H1 (cell line): ENCODE data around the gene PGGHG. TPM values are rescaled to one million over a fixed set of nuclear protein-coding genes. Genes with fewer than 3 reads are reported as not detected.

Source experiments
- CTCF ChIA-PET: fragments of 300-600 bp; sonication (Branson Sonifier 250); formaldehyde crosslinking; loops from one replicate; lab custom pipeline; 2021; ENCODE audit not compliant: partially characterized antibody; lab: Charles Lee
- POLR2A ChIA-PET: fragments of 300-600 bp; sonication (Branson Sonifier 250); formaldehyde crosslinking; loops from one replicate; lab custom pipeline; 2021; ENCODE audit warnings: inconsistent platforms; ENCODE audit not compliant: partially characterized antibody; lab: Charles Lee
- DNase-seq, 2 experiments: peaks; one replicate each; pipeline versions ENCODE4 v3.0.0 to v3.0.0-alpha.2; 2010 to 2022; ENCODE audit warnings: low spot score in 2 of 2, low read depth in 1 of 2, mixed read lengths in 1 of 2
- FAIRE-seq: peaks from 2 replicates; lab custom pipeline; 2011; peaks lifted over from hg19 to GRCh38; lab: Jason Lieb, UNC
- H2AFZ ChIP-seq: 2 replicates; pipeline ENCODE4 v1.8.1; 2012; ENCODE audit warnings: low read length, inconsistent platforms
- H2AK5ac ChIP-seq: 2 replicates; pipeline ENCODE4 v1.6.1; 2013; ENCODE audit warnings: low read depth, low read length
- H2BK120ac ChIP-seq: replicated peaks from 2 replicates; pipeline ENCODE3; 2013; ENCODE audit warnings: low read depth, low read length, inconsistent platforms
- H2BK12ac ChIP-seq: 2 replicates; pipeline ENCODE4 v1.6.1; 2013; ENCODE audit warnings: low read depth, low read length
- H2BK15ac ChIP-seq: 2 replicates; pipeline ENCODE4 v1.6.1; 2013; ENCODE audit warnings: low read length
- H2BK20ac ChIP-seq: 2 replicates; pipeline ENCODE4 v1.6.1; 2013; ENCODE audit warnings: low read length
- H2BK5ac ChIP-seq: 2 replicates; pipeline ENCODE4 v1.6.1; 2013; ENCODE audit warnings: low read depth, low read length
- H3K14ac ChIP-seq: 2 replicates; pipeline ENCODE4 v1.6.1; 2013; ENCODE audit warnings: inconsistent platforms; ENCODE audit not compliant: insufficient read length
- H3K18ac ChIP-seq: 2 replicates; pipeline ENCODE4 v1.6.1; 2013; ENCODE audit warnings: low read length; ENCODE audit errors: extremely low read depth
- H3K23ac ChIP-seq: 2 replicates; pipeline ENCODE4 v1.6.1; 2013; ENCODE audit warnings: inconsistent platforms; ENCODE audit not compliant: insufficient read length
- H3K23me2 ChIP-seq: 2 replicates; pipeline ENCODE4 v1.6.1; 2013; ENCODE audit warnings: low read depth, low read length
- H3K27ac ChIP-seq: 2 replicates; pipeline ENCODE4 v1.6.1; 2011; ENCODE audit warnings: low read depth, low read length, inconsistent platforms
- H3K27me3 ChIP-seq, 4 experiments: replicated peaks in 1 of 4; 1 replicate in 1 of 4; 2 replicates in 3 of 4; pipeline versions ENCODE4 v1.6.1 to v1.8.1; 2011 to 2013; ENCODE audit warnings: low read length in 3 of 4, mild to moderate bottlenecking in 3 of 4, inconsistent platforms in 2 of 4, mixed read lengths in 2 of 4, moderate library complexity in 1 of 4; ENCODE audit not compliant: control insufficient read depth in 3 of 4, insufficient read depth in 3 of 4; ENCODE audit errors: extremely low read depth in 1 of 4
- H3K36me3 ChIP-seq, 4 experiments: 2 replicates each; pipeline versions ENCODE4 v1.6.1 to v1.8.1; 2011 to 2013; ENCODE audit warnings: mild to moderate bottlenecking in 4 of 4, low read length in 3 of 4, moderate library complexity in 2 of 4, control low read depth in 1 of 4, inconsistent platforms in 1 of 4; ENCODE audit not compliant: insufficient read depth in 4 of 4, control insufficient read depth in 2 of 4
- H3K4ac ChIP-seq: replicated peaks from 2 replicates; pipeline ENCODE3; 2013; ENCODE audit warnings: low read length, low read depth, mixed read lengths, inconsistent platforms; ENCODE audit not compliant: insufficient read length
- H3K4me1 ChIP-seq, 4 experiments: replicated peaks in 1 of 4; 1 replicate in 1 of 4; 2 replicates in 3 of 4; pipeline versions ENCODE4 v1.6.1 to v1.8.1; 2011 to 2013; ENCODE audit warnings: low read length in 3 of 4, inconsistent platforms in 2 of 4, mixed read lengths in 1 of 4; ENCODE audit not compliant: insufficient read depth in 4 of 4, control insufficient read depth in 3 of 4
- H3K4me2 ChIP-seq, 2 experiments: 2 replicates each; pipeline versions ENCODE4 v1.6.1 to v1.8.1; 2011 to 2013; ENCODE audit warnings: low read depth in 2 of 2, low read length in 2 of 2, control low read depth in 1 of 2, inconsistent platforms in 1 of 2, mild to moderate bottlenecking in 1 of 2; ENCODE audit not compliant: insufficient read depth in 1 of 2
- H3K4me3 ChIP-seq, 4 experiments: fragments of 200-600, 300-600 bp in 1 of 4; sonication (generic), shearing (Covaris generic), sonication (Bioruptor Twin) in 1 of 4; 2 replicates each; pipeline versions ENCODE4 v1.5.1 to v1.8.1; 2011 to 2016; ENCODE audit warnings: low read length in 4 of 4, low read depth in 3 of 4, control low read depth in 2 of 4, inconsistent platforms in 2 of 4, mild to moderate bottlenecking in 2 of 4, mixed read lengths in 1 of 4, moderate library complexity in 1 of 4; ENCODE audit not compliant: insufficient read depth in 2 of 4; ENCODE audit errors: extremely low read depth in 1 of 4
- H3K56ac ChIP-seq: replicated peaks from 2 replicates; pipeline ENCODE3; 2013; ENCODE audit warnings: low read depth, mild to moderate bottlenecking, mixed read lengths, low read length, inconsistent platforms; ENCODE audit not compliant: insufficient read length
- H3K79me1 ChIP-seq: 2 replicates; pipeline ENCODE4 v1.6.1; 2013; ENCODE audit warnings: low read depth, low read length, control low read depth
- H3K79me2 ChIP-seq, 2 experiments: 2 replicates each; pipeline versions ENCODE4 v1.6.1 to v1.8.1; 2012 to 2013; ENCODE audit warnings: low read length in 2 of 2, mild to moderate bottlenecking in 2 of 2, inconsistent platforms in 1 of 2; ENCODE audit not compliant: insufficient read depth in 2 of 2, control insufficient read depth in 1 of 2
- H3K9ac ChIP-seq, 4 experiments: replicated peaks in 1 of 4; 1 replicate in 1 of 4; 2 replicates in 3 of 4; pipeline versions ENCODE4 v1.6.1 to v1.8.1; 2011 to 2013; ENCODE audit warnings: low read depth in 3 of 4, low read length in 3 of 4, control low read depth in 2 of 4, mild to moderate bottlenecking in 2 of 4, moderate library complexity in 2 of 4, inconsistent platforms in 1 of 4; ENCODE audit errors: extremely low read depth in 1 of 4
- H3K9me3 ChIP-seq, 2 experiments: 2 replicates each; pipeline versions ENCODE4 v1.6.1 to v1.8.1; 2012 to 2013; ENCODE audit warnings: mild to moderate bottlenecking in 2 of 2, moderate library complexity in 2 of 2, control low read depth in 1 of 2, inconsistent platforms in 1 of 2, low read depth in 1 of 2, low read length in 1 of 2, mixed read lengths in 1 of 2; ENCODE audit not compliant: insufficient read depth in 2 of 2
- H4K20me1 ChIP-seq, 2 experiments: replicated peaks in 1 of 2; 2 replicates each; pipeline versions ENCODE3 to v1.8.1; 2011 to 2013; ENCODE audit warnings: inconsistent platforms in 2 of 2, low read length in 2 of 2, mild to moderate bottlenecking in 1 of 2; ENCODE audit not compliant: insufficient read depth in 2 of 2, control insufficient read depth in 1 of 2
- H4K5ac ChIP-seq: 2 replicates; pipeline ENCODE4 v1.6.1; 2013; ENCODE audit warnings: low read length, low read depth, mixed read lengths, inconsistent platforms; ENCODE audit not compliant: insufficient read length
- H4K8ac ChIP-seq: 2 replicates; pipeline ENCODE4 v1.8.0; 2013; ENCODE audit warnings: mild to moderate bottlenecking, moderate library complexity, low read length, inconsistent platforms; ENCODE audit not compliant: insufficient read depth; ENCODE audit errors: extremely low read depth
- H4K91ac ChIP-seq: replicated peaks from 2 replicates; pipeline ENCODE3; 2013; ENCODE audit warnings: low read length, mixed read lengths, inconsistent platforms; ENCODE audit not compliant: insufficient read length
- BACH1 ChIP-seq: IDR thresholded peaks from 2 replicates; pipeline ENCODE4 v1.6.1; 2012; ENCODE audit warnings: low read length, improper control_type of control experiment
- CBX8 ChIP-seq: fragments of 300-800, 300-1000 bp; sonication (generic); IDR thresholded peaks from 2 replicates; pipeline ENCODE4 v1.7.1; 2016; ENCODE audit warnings: low read depth, low read length, borderline replicate concordance
- CREB1 ChIP-seq: IDR thresholded peaks from 2 replicates; pipeline ENCODE4 v1.6.1; 2012; ENCODE audit warnings: inconsistent platforms
- CTBP2 ChIP-seq: IDR thresholded peaks from 2 replicates; pipeline ENCODE4 v1.7.0; 2011; ENCODE audit warnings: borderline replicate concordance, mild to moderate bottlenecking, moderate library complexity, mixed read lengths, low read length; ENCODE audit not compliant: insufficient read depth, insufficient read length
- KDM1A ChIP-seq: fragments of 200-600, 300-600 bp; sonication (generic); IDR thresholded peaks from 2 replicates; pipeline ENCODE4 v1.7.1; 2016; ENCODE audit warnings: mild to moderate bottlenecking, low read length, borderline replicate concordance
- NRF1 ChIP-seq: IDR thresholded peaks from 2 replicates; pipeline ENCODE4 v1.6.1; 2011; ENCODE audit warnings: mild to moderate bottlenecking, low read depth, low read length, improper control_type of control experiment
- POLR2A ChIP-seq, 2 experiments: IDR thresholded peaks; 1 replicate in 1 of 2; 2 replicates in 1 of 2; pipeline ENCODE4 v1.6.1; 2011; ENCODE audit warnings: low read depth in 2 of 2, low read length in 2 of 2, mild to moderate bottlenecking in 2 of 2; ENCODE audit errors: control extremely low read depth in 1 of 2
- RAD21 ChIP-seq, 2 experiments: IDR thresholded peaks in 1 of 2; conservative IDR thresholded peaks in 1 of 2; 2 replicates each; pipeline ENCODE4 v1.6.1; 2011; ENCODE audit warnings: low read depth in 2 of 2, low read length in 2 of 2, improper control_type of control experiment in 1 of 2, inconsistent platforms in 1 of 2, mild to moderate bottlenecking in 1 of 2, moderate library complexity in 1 of 2
- SP2 ChIP-seq: IDR thresholded peaks from 2 replicates; pipeline ENCODE4 v1.6.1; 2012; ENCODE audit warnings: mild to moderate bottlenecking, low read length, inconsistent platforms
- SRF ChIP-seq: IDR thresholded peaks from 2 replicates; pipeline ENCODE4 v1.6.1; 2011; ENCODE audit warnings: mild to moderate bottlenecking, low read depth, low read length, moderate library complexity
- ZNF274 ChIP-seq: IDR thresholded peaks from 2 replicates; pipeline ENCODE4 v1.7.0; 2012; ENCODE audit warnings: low read length, borderline replicate concordance; ENCODE audit errors: extremely low read depth
- WGBS, 2 experiments: shearing (Covaris generic) in 1 of 2; methylation state at CpG; one replicate each; pipeline versions ENCODE4 v1.1.6 to v1.1.7; 2013 to 2015; ENCODE audit warnings: low lambda C conversion rate in 2 of 2, mixed read lengths in 2 of 2, inconsistent platforms in 1 of 2, low coverage in 1 of 2, missing lambda C conversion rate in 1 of 2; ENCODE audit not compliant: insufficient replicate concordance in 2 of 2, insufficient coverage in 1 of 2, insufficient read length in 1 of 2; ENCODE audit errors: extremely low coverage in 1 of 2, missing lambda C conversion rate in 1 of 2; 5-methylcytosine and 5-hydroxymethylcytosine counted together
- polyA plus RNA-seq, 7 experiments: library from polyadenylated mRNA; depleted of rRNA in 3 of 7; stranded (reverse) in 5 of 7; unstranded in 2 of 7; fragments of >200 nt in 5 of 7; fragments of 200-250 nt in 2 of 7; gene quantifications; 1 replicate in 5 of 7; 2 replicates in 1 of 7; 4 replicates in 1 of 7; pipeline versions ENCODE4 v1.2.1 to v1.2.3, GENCODE V29; 2011 to 2013; ENCODE audit warnings: missing spikeins in 2 of 7, mixed read lengths in 2 of 7
- total RNA-seq: library from RNA; stranded (reverse); fragmentation: NEBNext Ultra II Directional; extraction: Animal tissue kit (Norgen Biotek cat#: 25700); gene quantifications from 2 replicates; pipeline ENCODE4 v1.2.1, GENCODE V29; 2021
- TF ChIP-seq, protein P1 (sequence below): IDR thresholded peaks from 2 replicates; pipeline ENCODE4 v1.6.1; 2011; ENCODE audit warnings: low read length, improper control_type of control experiment
- TF ChIP-seq, protein P2 (sequence below): IDR thresholded peaks from 2 replicates; pipeline ENCODE4 v1.6.1; 2011; ENCODE audit warnings: low read depth, mild to moderate bottlenecking, low read length; ENCODE audit not compliant: insufficient read depth

The PGGHG gene
- total and polyA plus RNA-seq, 2 of the 8 experiments (the other 6 are each of a cell fraction or from before 2014, with no cell fraction given), result 34.8 to 60.7 TPM

DNA sequence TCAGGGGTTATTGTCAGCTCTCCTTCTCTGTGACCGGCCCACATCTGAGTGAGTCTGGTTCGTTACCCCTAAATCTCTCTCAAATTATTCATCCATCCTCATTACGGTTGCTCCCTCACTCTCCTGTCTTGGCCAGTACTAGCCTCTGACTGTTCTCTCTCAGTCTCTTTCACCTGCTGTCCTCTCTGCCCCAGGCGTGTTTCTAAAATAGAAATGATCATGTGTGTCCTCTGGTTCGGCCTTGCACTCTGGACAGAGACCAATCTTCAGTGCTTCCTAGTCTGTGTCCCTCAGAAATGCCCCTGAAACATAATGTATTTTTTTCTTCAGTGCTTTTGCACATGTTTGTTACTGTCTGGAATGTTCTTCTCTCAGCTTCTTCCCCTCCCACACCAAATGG lies 47.3 kb upstream of the PGGHG start:
- Histone ChIP-seq H3K36me3 (peaks cover 5 to 38% (median 24%) of the 10 kb centered on the region in 4 experiments), H3K4me1 (no peaks in the 10 kb centered on the region; a peak in 1 of 7 replicates), H3K4me2 (no peak overlapping the region), H3K23ac (no peak overlapping the region), H2BK5ac (no peak overlapping the region), H2BK12ac (no peak overlapping the region), H2BK120ac (no peak overlapping the region), H4K5ac (no peak overlapping the region), H3K14ac (no peak overlapping the region), H3K79me2 (peaks cover 9 to 27% of the 10 kb centered on the region in 2 experiments), H4K20me1 (peaks cover 0 to 3% of the 10 kb centered on the region in 2 experiments), H2BK20ac (no peak overlapping the region), H4K91ac (no peak overlapping the region), H3K9ac (no peak overlapping the region), H3K4me3 (no peak overlapping the region), H3K9me3 (no peaks in the 10 kb centered on the region), H3K56ac (no peak overlapping the region), H3K18ac (no peak overlapping the region), H3K27me3 (no peaks in the 10 kb centered on the region), H4K8ac (no peak overlapping the region), H2AFZ (no peak overlapping the region), H2AK5ac (no peak overlapping the region), H2BK15ac (no peak overlapping the region), H3K79me1 (peaks cover 2% of the 10 kb centered on the region; the same call in 1 of the 2 replicates), H3K23me2 (peaks cover 6% of the 10 kb centered on the region), H3K4ac (no peak overlapping the region), H3K27ac (no peak overlapping the region)
- POLR2A ChIA-PET, result no interaction called here
- no peak for DNase-seq
- FAIRE-seq, result no peak
- WGBS, 2 experiments, result 86% methylated on average over 5 of the region's 5 CpGs; no CpG with 5 or more reads in 1 of the 2 experiments
- CTCF ChIA-PET, result interaction anchor here (1.3 to 8.7 kb wide), 4 partner anchors 11 to 122 kb away, joined by 4 to 88 read pairs (median 6); no protein-coding TSS in a partner anchor
- TF ChIP-seq NRF1 (no peak), CBX8 (no peak), CTBP2 (no peak), POLR2A (IDR thresholded peaks at IDR 0.05; ENCODE audit: control extremely low read depth in 1 of 2, low read depth in 2 of 2, low read length in 2 of 2) (no peak), ZNF274 (no peak), SP2 (no peak), RAD21 (IDR thresholded peaks at IDR 0.05 in 1 of 2, conservative IDR thresholded peaks at IDR 0.05 in 1 of 2; ENCODE audit: low read depth in 2 of 2, low read length in 2 of 2) (no peak), KDM1A (no peak), BACH1 (no peak), SRF (no peak), CREB1 (no peak)
- TF ChIP-seq, protein P1, sequence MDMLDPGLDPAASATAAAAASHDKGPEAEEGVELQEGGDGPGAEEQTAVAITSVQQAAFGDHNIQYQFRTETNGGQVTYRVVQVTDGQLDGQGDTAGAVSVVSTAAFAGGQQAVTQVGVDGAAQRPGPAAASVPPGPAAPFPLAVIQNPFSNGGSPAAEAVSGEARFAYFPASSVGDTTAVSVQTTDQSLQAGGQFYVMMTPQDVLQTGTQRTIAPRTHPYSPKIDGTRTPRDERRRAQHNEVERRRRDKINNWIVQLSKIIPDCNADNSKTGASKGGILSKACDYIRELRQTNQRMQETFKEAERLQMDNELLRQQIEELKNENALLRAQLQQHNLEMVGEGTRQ, result no peak
- TF ChIP-seq, protein P2, sequence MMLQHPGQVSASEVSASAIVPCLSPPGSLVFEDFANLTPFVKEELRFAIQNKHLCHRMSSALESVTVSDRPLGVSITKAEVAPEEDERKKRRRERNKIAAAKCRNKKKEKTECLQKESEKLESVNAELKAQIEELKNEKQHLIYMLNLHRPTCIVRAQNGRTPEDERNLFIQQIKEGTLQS, result no peak
